GM23338 (cell line): Measurements from ENCODE around the gene ULBP2. TPM values are rescaled to one million over a fixed set of nuclear protein-coding genes. Genes with fewer than 3 reads are reported as not detected.

Experiments
- ATAC-seq: fragments of 200-7000 bp; cut with Tn5 transposase; 3 replicates; pipeline ENCODE4 v1.9.1; 2020
- DNase-seq: peaks from one replicate; pipeline ENCODE4 v3.0.0-alpha.2; 2015; ENCODE audit warnings: low spot score
- H2AFZ ChIP-seq: fragments of 200-600 bp; sonication (generic); 2 replicates; pipeline ENCODE4 v1.8.0; 2016; ENCODE audit warnings: antibody characterized with exemption, mild to moderate bottlenecking, moderate library complexity
- H3F3A ChIP-seq: fragments of 200-600 bp; sonication (generic); replicated peaks from 2 replicates; pipeline ENCODE4 v1.8.0; 2017; ENCODE audit warnings: antibody characterized with exemption, mixed run types, low read depth
- H3K27ac ChIP-seq: fragments of 200-600 bp; sonication (generic); 2 replicates; pipeline ENCODE4 v1.6.1; 2016; ENCODE audit warnings: low read depth
- H3K27me3 ChIP-seq: fragments of 200-600 bp; sonication (generic); 2 replicates; pipeline ENCODE4 v1.8.0; 2016; ENCODE audit warnings: mild to moderate bottlenecking, mixed run types, moderate library complexity; ENCODE audit not compliant: insufficient read depth
- H3K36me3 ChIP-seq: fragments of 200-600 bp; sonication (generic); 2 replicates; pipeline ENCODE4 v1.8.0; 2016; ENCODE audit warnings: mild to moderate bottlenecking; ENCODE audit not compliant: insufficient read depth
- H3K4me1 ChIP-seq: fragments of 200-600 bp; sonication (generic); 2 replicates; pipeline ENCODE4 v1.8.0; 2016; ENCODE audit warnings: mild to moderate bottlenecking, moderate library complexity; ENCODE audit not compliant: insufficient read depth
- H3K4me2 ChIP-seq: fragments of 200-600 bp; sonication (generic); 2 replicates; pipeline ENCODE4 v1.7.1; 2017; ENCODE audit warnings: mixed run types
- H3K4me3 ChIP-seq: fragments of 200-600 bp; sonication (generic); 2 replicates; pipeline ENCODE4 v1.6.1; 2016; ENCODE audit warnings: mixed run types
- H3K79me2 ChIP-seq: fragments of 200-600 bp; sonication (generic); replicated peaks from 2 replicates; pipeline ENCODE4 v1.8.0; 2017; ENCODE audit warnings: mild to moderate bottlenecking; ENCODE audit not compliant: insufficient read depth
- H3K9me2 ChIP-seq: fragments of 200-600 bp; sonication (generic); 2 replicates; pipeline ENCODE4 v1.8.0; 2017; ENCODE audit not compliant: insufficient read depth
- H4K20me1 ChIP-seq: fragments of 200-600 bp; sonication (generic); replicated peaks from 2 replicates; pipeline ENCODE4 v1.8.0; 2017; ENCODE audit warnings: mild to moderate bottlenecking; ENCODE audit not compliant: insufficient read depth
- H3K27ac Mint-ChIP-seq: 2 replicates; pipeline ENCODE4 v1.8.0; 2020; ENCODE audit warnings: inconsistent platforms, mild to moderate bottlenecking, moderate library complexity, mixed read lengths
- H3K27me3 Mint-ChIP-seq: 3 replicates; pipeline ENCODE4 v1.8.0; 2022; ENCODE audit warnings: low read depth, mild to moderate bottlenecking, moderate library complexity, mixed read lengths, inconsistent platforms; ENCODE audit not compliant: insufficient read depth, poor library complexity
- H3K36me3 Mint-ChIP-seq: 3 replicates; pipeline ENCODE4 v1.8.0; 2021; ENCODE audit warnings: low read depth, mild to moderate bottlenecking, inconsistent platforms, moderate library complexity, mixed read lengths
- H3K4me1 Mint-ChIP-seq: 3 replicates; pipeline ENCODE4 v1.8.0; 2020; ENCODE audit warnings: mild to moderate bottlenecking, inconsistent platforms, mixed read lengths
- H3K4me3 Mint-ChIP-seq: 3 replicates; pipeline ENCODE4 v1.8.0; 2021; ENCODE audit warnings: moderate library complexity, mild to moderate bottlenecking, inconsistent platforms, mixed read lengths
- H3K9me3 Mint-ChIP-seq: 3 replicates; pipeline ENCODE4 v1.8.0; 2020; ENCODE audit warnings: moderate library complexity, mild to moderate bottlenecking, inconsistent platforms, mixed read lengths
- CREB1 ChIP-seq: fragments of 250-450 bp; sonication (Bioruptor Pico); IDR thresholded peaks from 2 replicates; pipeline ENCODE4 v1.5.0; 2020; ENCODE audit warnings: low read depth, mild to moderate bottlenecking, moderate library complexity
- CTCF ChIP-seq, 2 experiments: fragments of 200-600 bp in 1 of 2; sonication (generic) in 1 of 2; conservative IDR thresholded peaks; 2 replicates each; pipeline versions ENCODE4 v1.5.1 to v1.6.1; 2016 to 2017; ENCODE audit warnings: antibody characterized with exemption in 2 of 2, low read depth in 2 of 2, mild to moderate bottlenecking in 2 of 2, moderate library complexity in 1 of 2
- ETS1 ChIP-seq: IDR thresholded peaks from 2 replicates; pipeline ENCODE4 v1.6.1; 2016; ENCODE audit warnings: antibody characterized with exemption
- EZH2 ChIP-seq: fragments of 200-600 bp; sonication (generic); IDR thresholded peaks from one replicate; pipeline ENCODE4 v1.8.0; 2017; ENCODE audit warnings: antibody characterized with exemption, mild to moderate bottlenecking, low read depth; ENCODE audit not compliant: unreplicated experiment
- EZH2phosphoT487 ChIP-seq: fragments of 200-600 bp; sonication (generic); IDR thresholded peaks from one replicate; pipeline ENCODE4 v1.8.1; 2018; ENCODE audit warnings: antibody characterized with exemption; ENCODE audit not compliant: unreplicated experiment
- JUNB ChIP-seq: IDR thresholded peaks from one replicate; pipeline ENCODE4 v1.6.1; 2016; ENCODE audit warnings: antibody characterized with exemption; ENCODE audit not compliant: unreplicated experiment
- NANOG ChIP-seq: IDR thresholded peaks from 2 replicates; pipeline ENCODE4 v1.6.1; 2016; ENCODE audit warnings: antibody characterized with exemption, borderline replicate concordance
- POLR2AphosphoS5 ChIP-seq: IDR thresholded peaks from 2 replicates; pipeline ENCODE4 v1.6.1; 2016; ENCODE audit warnings: antibody characterized with exemption, low read depth
- REST ChIP-seq: IDR thresholded peaks from one replicate; pipeline ENCODE4 v1.6.1; 2018; ENCODE audit warnings: antibody characterized with exemption; ENCODE audit not compliant: unreplicated experiment
- STAT1 ChIP-seq: IDR thresholded peaks from one replicate; pipeline ENCODE4 v1.6.1; 2016; ENCODE audit warnings: antibody characterized with exemption; ENCODE audit not compliant: unreplicated experiment
- ZNF114 ChIP-seq: fragments of 250-450 bp; sonication (Bioruptor Pico); IDR thresholded peaks from 2 replicates; pipeline ENCODE4 v1.5.0; 2020; ENCODE audit warnings: mild to moderate bottlenecking, moderate library complexity
- ZNF331 ChIP-seq: fragments of 250-450 bp; sonication (Bioruptor Pico); IDR thresholded peaks from 2 replicates; pipeline ENCODE4 v1.5.0; 2020; ENCODE audit warnings: low read depth, mild to moderate bottlenecking, moderate library complexity
- ZNF462 ChIP-seq: fragments of 250-450 bp; sonication (Bioruptor Pico); IDR thresholded peaks from 2 replicates; pipeline ENCODE4 v1.5.0; 2020; ENCODE audit warnings: mild to moderate bottlenecking, moderate library complexity
- polyA plus RNA-seq: library from polyadenylated mRNA; unstranded; fragments of >200 nt; fragmentation: Nextera tagmentation; extraction: Ambion mirVana; gene quantifications from 2 replicates; pipeline ENCODE4 v1.2.1, GENCODE V29; 2016
- total RNA-seq: library from RNA; depleted of rRNA; stranded (reverse); fragments of >200 nt; shearing (Covaris generic); gene quantifications from 2 replicates; pipeline ENCODE4 v1.2.3, GENCODE V29; 2014

ULBP2 gene
- total and polyA plus RNA-seq, 2 experiments from 2014 or later = not detected

GRCh38 chr6:149978610-149979009 is 36.8 kb downstream of the ULBP2 start (continued):
- TF ChIP-seq ZNF462 (no peak), NANOG (no peak), ZNF331 (CRISPR knock-in tag) (no peak), STAT1 (no peak), ETS1 (no peak), POLR2AphosphoS5 (no peak)

GRCh38 chr6:149979293-149979692 is 37.5 kb downstream of the ULBP2 start:
- Mint-ChIP-seq H3K27ac (no peak overlapping the region), H3K9me3 (no peaks in the 10 kb centered on the region; the same call in 2 of the 3 replicates), H3K4me1 (peaks cover 6% of the 10 kb centered on the region; the same call in 2 of the 3 replicates), H3K27me3 (peaks cover 68% of the 10 kb centered on the region), H3K36me3 (no peaks in the 10 kb centered on the region), H3K4me3 (no peak overlapping the region)
- Histone ChIP-seq H3K4me1 (no peaks in the 10 kb centered on the region), H3K9me2 (no peaks in the 10 kb centered on the region), H4K20me1 (no peaks in the 10 kb centered on the region), H3K27me3 (peaks cover 79% of the 10 kb centered on the region), H2AFZ (no peak overlapping the region), H3K79me2 (no peaks in the 10 kb centered on the region), H3F3A (no peaks in the 10 kb centered on the region), H3K36me3 (no peaks in the 10 kb centered on the region), H3K27ac (no peak overlapping the region), H3K4me2 (no peak overlapping the region), H3K4me3 (no peak overlapping the region)
- ATAC-seq (no peak), DNase-seq (no peak)
- no peak for TF ChIP-seq REST
- TF ChIP-seq EZH2 = no peak
- TF ChIP-seq POLR2AphosphoS5 = no peak
- no peak for TF ChIP-seq EZH2phosphoT487
- no peak for TF ChIP-seq ZNF114 (CRISPR knock-in tag)
- no peak for TF ChIP-seq CTCF (conservative IDR thresholded peaks at IDR 0.05; ENCODE audit: low read depth in 2 of 2)
- no peak for TF ChIP-seq NANOG
- TF ChIP-seq STAT1 = no peak
- no peak for TF ChIP-seq JUNB
- TF ChIP-seq CREB1 (CRISPR knock-in tag) = no peak
